K562 treated with DMSO at 1 percent for 24 hours (cell line): ENCODE measurements around the gene NBPF12. TPM values are rescaled to one million over a fixed set of nuclear protein-coding genes. Genes with fewer than 3 reads are reported as not detected.

ENCODE experiments used
- total RNA-seq: library from RNA; unstranded; fragments of 300-600 nt; gene quantifications from 2 replicates; pipeline ENCODE4 v1.2.3, GENCODE V29; 2022; ENCODE audit warnings: low read depth; ENCODE audit not compliant: insufficient read depth

NBPF12 gene, protein sequence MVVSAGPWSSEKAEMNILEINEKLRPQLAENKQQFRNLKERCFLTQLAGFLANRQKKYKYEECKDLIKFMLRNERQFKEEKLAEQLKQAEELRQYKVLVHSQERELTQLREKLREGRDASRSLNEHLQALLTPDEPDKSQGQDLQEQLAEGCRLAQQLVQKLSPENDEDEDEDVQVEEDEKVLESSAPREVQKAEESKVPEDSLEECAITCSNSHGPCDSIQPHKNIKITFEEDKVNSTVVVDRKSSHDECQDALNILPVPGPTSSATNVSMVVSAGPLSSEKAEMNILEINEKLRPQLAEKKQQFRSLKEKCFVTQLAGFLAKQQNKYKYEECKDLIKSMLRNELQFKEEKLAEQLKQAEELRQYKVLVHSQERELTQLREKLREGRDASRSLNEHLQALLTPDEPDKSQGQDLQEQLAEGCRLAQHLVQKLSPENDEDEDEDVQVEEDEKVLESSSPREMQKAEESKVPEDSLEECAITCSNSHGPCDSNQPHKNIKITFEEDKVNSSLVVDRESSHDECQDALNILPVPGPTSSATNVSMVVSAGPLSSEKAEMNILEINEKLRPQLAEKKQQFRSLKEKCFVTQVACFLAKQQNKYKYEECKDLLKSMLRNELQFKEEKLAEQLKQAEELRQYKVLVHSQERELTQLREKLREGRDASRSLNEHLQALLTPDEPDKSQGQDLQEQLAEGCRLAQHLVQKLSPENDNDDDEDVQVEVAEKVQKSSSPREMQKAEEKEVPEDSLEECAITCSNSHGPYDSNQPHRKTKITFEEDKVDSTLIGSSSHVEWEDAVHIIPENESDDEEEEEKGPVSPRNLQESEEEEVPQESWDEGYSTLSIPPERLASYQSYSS (N-terminal part only)
- total RNA-seq: 7.3 and 7.8 TPM in 2 replicates

DNA sequence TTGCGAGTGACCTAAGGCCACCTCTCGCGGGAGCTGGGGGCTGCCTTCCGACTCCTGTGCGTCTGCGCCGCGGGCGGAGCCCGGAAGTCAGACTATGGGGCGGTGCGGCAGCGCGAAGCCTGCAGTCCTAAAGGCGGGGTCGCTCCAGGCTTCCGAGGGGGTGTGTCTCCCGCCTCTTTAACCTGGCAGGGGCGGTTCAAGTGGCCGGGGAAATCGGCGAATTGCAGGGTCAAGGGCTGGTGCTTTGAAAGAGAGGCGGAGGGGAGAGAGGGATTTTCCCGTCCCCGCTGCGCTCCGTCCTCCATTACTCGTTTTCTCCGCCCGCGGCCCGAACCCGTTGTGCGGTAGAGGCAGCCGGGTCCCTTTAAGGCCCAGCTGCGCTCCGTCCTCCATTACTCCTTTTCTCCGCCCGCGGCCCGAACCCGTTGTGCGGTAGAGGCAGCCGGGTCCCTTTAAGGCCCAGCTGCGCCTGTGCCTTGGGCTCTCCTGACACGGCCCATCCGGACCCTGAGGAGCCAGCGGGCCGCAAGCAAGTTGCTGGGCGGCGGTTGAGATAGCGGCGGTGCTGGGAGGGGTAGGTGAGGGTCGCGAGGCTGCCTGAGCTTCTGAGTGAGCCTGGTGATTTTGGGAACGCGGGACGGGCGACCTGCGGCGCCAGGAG lies at the start of gene NBPF12:
NBPF12 (plus strand) TSS at position 83 of the 661 bp plus-strand sequence. CDS start 21,820 bp downstream, outside the sequence.

Other genes starting within 250 kb of the NBPF12 start
- gene PRKAB2, start 234.1 kb downstream of the NBPF12 start, total RNA-seq: 4.3 and 6.7 TPM in 2 replicates